Transverse colon (tissue), 4 donors: ENCODE measurements around the gene AGO3. TPM values are rescaled to one million over a fixed set of nuclear protein-coding genes. Genes with fewer than 3 reads are reported as not detected.
A peak's percentile ranks its signal among the peaks of the same experiment; 100 is the strongest.

ENCODE experiments used
- DNase-seq: peaks from one replicate; pipeline ENCODE4 v3.0.0-alpha.2; 2019
- H3K27ac ChIP-seq, 4 donors: fragments of 200-600 bp; sonication (generic); 2 replicates each; pipeline ENCODE4 v1.5.1; 2016 to 2018; ENCODE audit warnings: inconsistent platforms in 4 of 4
- H3K27me3 ChIP-seq: fragments of 200-600 bp; sonication (generic); 2 replicates; pipeline ENCODE4 v1.5.1; 2017; ENCODE audit warnings: inconsistent platforms
- H3K36me3 ChIP-seq, 4 donors: fragments of 200-600 bp; sonication (generic); 2 replicates each; pipeline ENCODE4 v1.5.1; 2017 to 2019; ENCODE audit warnings: inconsistent platforms in 4 of 4
- H3K4me1 ChIP-seq, 4 donors: fragments of 200-600 bp; sonication (generic); 2 replicates each; pipeline ENCODE4 v1.5.1; 2017 to 2020; ENCODE audit warnings: inconsistent platforms in 4 of 4
- H3K4me3 ChIP-seq, 4 donors: fragments of 200-600 bp; sonication (generic); 1 replicate in 1 of 4; 2 replicates in 3 of 4; pipeline versions ENCODE4 v1.5.1 to v1.6.1; 2017 to 2019; ENCODE audit warnings: inconsistent platforms in 4 of 4
- H3K9me3 ChIP-seq, 2 donors: fragments of 200-600 bp; sonication (generic); 2 replicates each; pipeline ENCODE4 v1.5.1; 2017 to 2019; ENCODE audit warnings: inconsistent platforms in 2 of 2
- EP300 ChIP-seq: sonication (generic); formaldehyde crosslinking; IDR thresholded peaks from one replicate; pipeline ENCODE4 v1.6.1; 2017; ENCODE audit warnings: antibody characterized with exemption, low read depth
- POLR2A ChIP-seq: fragments of 450-650 bp; IDR thresholded peaks from one replicate; pipeline ENCODE4 v1.6.1; 2016; ENCODE audit warnings: antibody characterized with exemption, mild to moderate bottlenecking, moderate library complexity
- POLR2AphosphoS5 ChIP-seq, 3 donors: sonication (generic); formaldehyde crosslinking; IDR thresholded peaks; one replicate each; pipeline ENCODE4 v1.6.1; 2016; ENCODE audit warnings: antibody characterized with exemption in 3 of 3
- WGBS, 2 donors: methylation state at CpG; one replicate each; pipeline ENCODE4 v1.1.5; 2018; ENCODE audit warnings: low coverage in 1 of 2; 5-methylcytosine and 5-hydroxymethylcytosine counted together
- in situ Hi-C, 4 donors: fragments of 200-750 bp; cut with MboI; loops; one replicate each; pipeline versions ENCODE4 v1.15.0 to v1.15.1; 2017; ENCODE audit warnings: low sequenced_read_pairs in 3 of 4, low pct_ligation_motif_present in 1 of 4, low pct_unique_long_range_greater_than_20kb in 1 of 4
- intact Hi-C: fragments of 100-400 bp; cut with DNase I; formaldehyde crosslinking; loops from one replicate; pipeline ENCODE4 v1.15.1; 2023; ENCODE audit warnings: low total_unique reads
- total RNA-seq, 4 donors: library from RNA; depleted of rRNA; stranded (reverse); fragments of >200 nt; gene quantifications; one replicate each; pipeline ENCODE4 v1.1.0, GENCODE V29; 2016
- TF ChIP-seq, protein P1 (sequence below), 5 experiments: fragments of 200-600 bp in 3 of 5; fragments of 450-650 bp in 2 of 5; sonication (generic) in 3 of 5; IDR thresholded peaks; 1 replicate in 2 of 5; 2 replicates in 3 of 5; pipeline ENCODE4 v1.5.1; 2016 to 2017; ENCODE audit warnings: antibody characterized with exemption in 5 of 5, inconsistent platforms in 3 of 5, mild to moderate bottlenecking in 2 of 5, moderate library complexity in 1 of 5

Gene AGO3
- total RNA-seq, 4 donors from 2014 or later = 11.3 to 357 (median 14.1) TPM

DNA sequence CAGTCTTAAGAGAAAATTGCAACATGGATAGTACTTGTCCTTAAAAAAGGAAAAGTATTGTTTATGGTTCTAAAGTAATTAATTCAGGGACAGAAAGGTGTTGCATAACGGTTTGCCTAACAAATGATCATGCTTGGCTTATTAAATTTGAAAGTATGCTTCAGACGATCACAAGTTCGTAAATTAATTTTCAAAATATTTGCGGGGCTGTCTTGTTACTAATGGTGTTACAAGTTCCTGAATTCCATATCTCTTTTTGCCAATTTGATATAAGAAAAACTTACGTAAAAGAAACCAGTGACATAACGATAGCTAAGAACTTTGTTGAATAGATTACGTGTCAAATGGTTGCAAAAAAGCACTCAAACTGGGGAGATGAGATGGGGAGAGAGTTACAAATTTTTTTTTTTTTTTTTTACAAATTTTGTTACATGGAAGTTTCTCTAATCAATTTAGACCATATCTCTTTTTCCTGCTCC, 1.3 kb downstream of the AGO3 start:
- 49 to 52% methylated on average over 7 of the region's 7 CpGs for WGBS, 2 donors
- Histone ChIP-seq H3K27me3 (no peaks in the 10 kb centered on the region), H3K9me3 (no peaks in the 10 kb centered on the region), H3K27ac (peak overlapping the region; percentile 96 to 99 (median 98)), H3K4me3 (peak overlapping the region in 3 of 4 donors; percentile 63 to 97 (median 84)), H3K4me1 (peaks cover 20 to 44% (median 27%) of the 10 kb centered on the region in 4 donors), H3K36me3 (no peaks in the 10 kb centered on the region)
- intact Hi-C loops (no loop called here), in situ Hi-C loops (no loop called here)
- DNase-seq = no peak
- TF ChIP-seq, protein P1, sequence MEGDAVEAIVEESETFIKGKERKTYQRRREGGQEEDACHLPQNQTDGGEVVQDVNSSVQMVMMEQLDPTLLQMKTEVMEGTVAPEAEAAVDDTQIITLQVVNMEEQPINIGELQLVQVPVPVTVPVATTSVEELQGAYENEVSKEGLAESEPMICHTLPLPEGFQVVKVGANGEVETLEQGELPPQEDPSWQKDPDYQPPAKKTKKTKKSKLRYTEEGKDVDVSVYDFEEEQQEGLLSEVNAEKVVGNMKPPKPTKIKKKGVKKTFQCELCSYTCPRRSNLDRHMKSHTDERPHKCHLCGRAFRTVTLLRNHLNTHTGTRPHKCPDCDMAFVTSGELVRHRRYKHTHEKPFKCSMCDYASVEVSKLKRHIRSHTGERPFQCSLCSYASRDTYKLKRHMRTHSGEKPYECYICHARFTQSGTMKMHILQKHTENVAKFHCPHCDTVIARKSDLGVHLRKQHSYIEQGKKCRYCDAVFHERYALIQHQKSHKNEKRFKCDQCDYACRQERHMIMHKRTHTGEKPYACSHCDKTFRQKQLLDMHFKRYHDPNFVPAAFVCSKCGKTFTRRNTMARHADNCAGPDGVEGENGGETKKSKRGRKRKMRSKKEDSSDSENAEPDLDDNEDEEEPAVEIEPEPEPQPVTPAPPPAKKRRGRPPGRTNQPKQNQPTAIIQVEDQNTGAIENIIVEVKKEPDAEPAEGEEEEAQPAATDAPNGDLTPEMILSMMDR (IDR thresholded peaks at IDR 0.05) = no peak
- TF ChIP-seq POLR2A (no peak), EP300 (no peak), POLR2AphosphoS5 (IDR thresholded peaks at IDR 0.05) (no peak)

DNA sequence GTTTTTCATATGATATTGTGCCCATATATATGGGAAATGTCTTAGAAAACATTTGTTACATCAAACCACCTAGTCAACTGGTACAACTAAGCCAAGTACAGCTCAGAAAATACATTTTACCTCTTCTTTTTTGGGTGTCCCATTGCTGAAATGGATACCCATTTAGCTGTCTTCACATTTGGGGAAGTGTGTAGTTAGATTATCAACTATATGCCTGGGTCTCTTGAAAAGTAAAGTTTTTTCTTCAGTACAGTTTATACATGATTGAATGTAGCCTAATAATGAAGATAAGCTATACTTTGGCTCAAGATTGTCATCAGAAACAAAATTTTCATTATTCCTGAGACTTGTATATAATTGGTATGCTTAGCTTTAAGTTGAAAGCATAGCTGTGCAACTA, 2.0 kb downstream of the AGO3 start:
- no peaks in the 10 kb centered on the region for H3K27me3 ChIP-seq
- in situ Hi-C loops (no loop called here), intact Hi-C loops (no loop called here)
- no peak overlapping the region for H3K27ac ChIP-seq
- peaks cover 20 to 44% (median 27%) of the 10 kb centered on the region in 4 donors for H3K4me1 ChIP-seq
- no peak overlapping the region for H3K4me3 ChIP-seq
- DNase-seq = no peak
- no peak for TF ChIP-seq EP300
- TF ChIP-seq POLR2AphosphoS5 (IDR thresholded peaks at IDR 0.05) = no peak
- no peak for TF ChIP-seq POLR2A
- TF ChIP-seq, protein P1 (IDR thresholded peaks at IDR 0.05) = no peak
- H3K36me3 ChIP-seq = no peaks in the 10 kb centered on the region
- no peaks in the 10 kb centered on the region for H3K9me3 ChIP-seq

DNA sequence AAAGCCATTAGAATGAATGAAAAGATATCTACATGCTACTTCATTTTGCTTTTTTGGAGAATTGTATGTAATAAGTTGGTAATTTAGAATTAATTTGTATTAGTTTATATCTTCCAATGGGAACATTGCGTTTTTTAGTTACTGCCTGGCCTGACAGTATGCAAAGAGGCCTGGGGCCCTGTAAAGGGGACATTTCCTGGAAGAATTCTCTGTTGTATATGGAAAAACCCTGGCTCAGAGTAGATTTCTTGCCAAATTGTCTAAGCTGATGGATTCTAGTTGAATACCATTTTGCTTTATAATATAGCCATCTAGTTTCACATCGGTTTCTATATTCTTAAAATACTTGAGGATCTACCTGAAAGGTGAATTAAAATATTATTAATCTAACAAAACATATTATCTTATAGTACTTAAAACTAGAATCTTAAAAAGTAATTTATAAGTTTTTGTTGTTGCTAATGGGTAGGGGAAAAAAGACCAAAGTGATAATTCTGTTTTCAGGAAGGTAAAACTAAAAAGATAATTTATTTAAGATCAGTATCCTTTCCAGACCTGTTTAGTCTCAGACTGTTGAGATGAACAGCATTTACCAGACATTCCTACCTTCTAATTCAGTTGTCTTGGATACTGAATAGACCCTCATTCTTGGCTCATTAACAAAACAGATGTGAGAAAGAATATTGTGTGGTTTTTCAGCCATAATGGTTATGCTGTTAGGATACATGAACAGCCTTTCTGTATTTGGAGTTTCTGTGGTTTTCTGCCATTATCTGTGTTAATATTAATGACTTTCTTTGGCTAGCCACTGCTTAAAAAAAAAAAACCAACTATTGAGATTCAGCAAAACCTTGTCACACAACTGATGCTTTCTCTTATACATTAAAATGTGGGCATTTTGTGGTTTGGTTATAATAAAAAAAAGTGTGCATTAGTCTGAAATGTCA, 4.8 kb downstream of the AGO3 start:
- WGBS, 2 donors = 62 to 70% methylated on average over 2 of the region's 2 CpGs
- DNase-seq = no peak
- TF ChIP-seq POLR2A = no peak
- H3K27ac ChIP-seq = no peak overlapping the region
- intact Hi-C loops (no loop called here), in situ Hi-C loops (no loop called here)
- no peaks in the 10 kb centered on the region for H3K9me3 ChIP-seq
- no peak overlapping the region for H3K4me3 ChIP-seq
- H3K4me1 ChIP-seq = peaks cover 15 to 37% (median 24%) of the 10 kb centered on the region in 4 donors
- no peaks in the 10 kb centered on the region for H3K36me3 ChIP-seq
- H3K27me3 ChIP-seq = no peaks in the 10 kb centered on the region

DNA sequence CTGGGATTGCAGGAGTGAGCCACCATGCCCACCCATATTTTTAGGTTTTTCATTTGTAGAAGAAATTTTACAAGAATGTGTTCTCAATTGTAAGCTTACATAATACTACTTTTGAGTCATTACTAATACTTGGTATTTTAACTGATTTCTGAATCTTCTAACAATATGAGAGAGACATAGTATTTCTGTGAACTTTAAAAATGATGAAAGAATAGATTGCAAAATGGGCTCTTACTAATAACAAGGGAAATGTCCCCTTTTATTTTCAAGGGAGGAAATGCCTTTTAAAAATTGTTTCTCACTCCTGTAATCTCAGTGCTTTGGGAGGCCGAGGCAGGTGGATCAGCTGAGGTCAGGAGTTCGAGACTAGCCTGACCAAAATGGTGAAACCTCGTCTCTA, 5.9 kb downstream of the AGO3 start:
- in situ Hi-C loops (no loop called here), intact Hi-C loops (no loop called here)
- no peak overlapping the region for H3K4me3 ChIP-seq
- H3K27me3 ChIP-seq = no peaks in the 10 kb centered on the region
- 95% methylated on average over 3 of the region's 3 CpGs; no CpG with 5 or more reads in 1 of the 2 donors for WGBS, 2 donors
- TF ChIP-seq, protein P1 (IDR thresholded peaks at IDR 0.05) = no peak
- TF ChIP-seq POLR2A (no peak), EP300 (no peak), POLR2AphosphoS5 (IDR thresholded peaks at IDR 0.05) (no peak)
- H3K4me1 ChIP-seq = peaks cover 14 to 34% (median 22%) of the 10 kb centered on the region in 4 donors
- no peaks in the 10 kb centered on the region for H3K9me3 ChIP-seq
- H3K36me3 ChIP-seq = no peaks in the 10 kb centered on the region
- DNase-seq = no peak
- no peak overlapping the region for H3K27ac ChIP-seq
